Loucy (cell line): ENCODE data around the gene TMIGD1.

ENCODE experiments used
- H2AFZ ChIP-seq: fragments of 200-600 bp; sonication (generic); 2 replicates; pipeline ENCODE4 v1.6.0; 2016; ENCODE audit warnings: antibody characterized with exemption, mild to moderate bottlenecking, low read length, moderate library complexity
- H3F3A ChIP-seq: fragments of 200-600 bp; 2 replicates; pipeline ENCODE4 v1.6.0; 2016; ENCODE audit warnings: antibody characterized with exemption, low read depth, mild to moderate bottlenecking
- H3K27me3 ChIP-seq: fragments of 200-600 bp; sonication (generic); 2 replicates; pipeline ENCODE4 v1.6.1; 2014; ENCODE audit warnings: low read length, mild to moderate bottlenecking; ENCODE audit not compliant: insufficient read depth, poor library complexity, severe bottlenecking
- H3K36me3 ChIP-seq: fragments of 200-600 bp; sonication (generic); 2 replicates; pipeline ENCODE4 v1.6.1; 2016; ENCODE audit warnings: low read length; ENCODE audit not compliant: insufficient read depth
- H3K4me1 ChIP-seq: fragments of 200-600 bp; sonication (generic); 2 replicates; pipeline ENCODE4 v1.5.1; 2014; ENCODE audit warnings: low read length, mild to moderate bottlenecking; ENCODE audit not compliant: insufficient read depth, poor library complexity, severe bottlenecking
- H3K4me2 ChIP-seq: fragments of 200-600 bp; sonication (generic); 2 replicates; pipeline ENCODE4 v1.6.0; 2014; ENCODE audit warnings: antibody characterized with exemption, low read length, low read depth, mild to moderate bottlenecking; ENCODE audit not compliant: poor library complexity, severe bottlenecking
- H3K4me3 ChIP-seq: fragments of 200-600 bp; sonication (generic); 2 replicates; pipeline ENCODE4 v1.5.1; 2014; ENCODE audit warnings: low read length, mild to moderate bottlenecking, mixed read lengths; ENCODE audit not compliant: poor library complexity, severe bottlenecking
- H3K79me2 ChIP-seq: fragments of 200-600 bp; sonication (generic); 2 replicates; pipeline ENCODE4 v1.6.1; 2014; ENCODE audit warnings: low read length; ENCODE audit not compliant: insufficient read depth
- H3K9ac ChIP-seq: fragments of 200-600 bp; sonication (generic); 2 replicates; pipeline ENCODE4 v1.6.0; 2014; ENCODE audit warnings: mild to moderate bottlenecking, low read depth, low read length, moderate library complexity; ENCODE audit not compliant: poor library complexity, severe bottlenecking
- H3K9me2 ChIP-seq: fragments of 200-600 bp; sonication (generic); replicated peaks from 2 replicates; pipeline ENCODE4 v1.6.1; 2016; ENCODE audit warnings: low read depth, low read length, mixed read lengths
- H3K9me3 ChIP-seq: fragments of 200-600 bp; sonication (generic); 2 replicates; pipeline ENCODE4 v1.6.1; 2014; ENCODE audit warnings: mild to moderate bottlenecking, antibody characterized with exemption, low read length, low read depth; ENCODE audit not compliant: insufficient read depth
- H4K20me1 ChIP-seq: fragments of 200-600 bp; sonication (generic); 2 replicates; pipeline ENCODE4 v1.6.0; 2014; ENCODE audit warnings: antibody characterized with exemption, low read length, mild to moderate bottlenecking; ENCODE audit not compliant: insufficient read depth, poor library complexity, severe bottlenecking
- EZH2phosphoT487 ChIP-seq: fragments of 200-600 bp; IDR thresholded peaks from 2 replicates; pipeline ENCODE4 v1.6.1; 2018; ENCODE audit warnings: antibody characterized with exemption, mild to moderate bottlenecking, moderate library complexity, borderline replicate concordance
- TF ChIP-seq, protein P1 (sequence below): fragments of 200-600 bp; sonication (generic); conservative IDR thresholded peaks from 2 replicates; pipeline ENCODE4 v1.5.1; 2014; ENCODE audit warnings: mild to moderate bottlenecking, antibody characterized with exemption, low read length

Gene TMIGD1

DNA sequence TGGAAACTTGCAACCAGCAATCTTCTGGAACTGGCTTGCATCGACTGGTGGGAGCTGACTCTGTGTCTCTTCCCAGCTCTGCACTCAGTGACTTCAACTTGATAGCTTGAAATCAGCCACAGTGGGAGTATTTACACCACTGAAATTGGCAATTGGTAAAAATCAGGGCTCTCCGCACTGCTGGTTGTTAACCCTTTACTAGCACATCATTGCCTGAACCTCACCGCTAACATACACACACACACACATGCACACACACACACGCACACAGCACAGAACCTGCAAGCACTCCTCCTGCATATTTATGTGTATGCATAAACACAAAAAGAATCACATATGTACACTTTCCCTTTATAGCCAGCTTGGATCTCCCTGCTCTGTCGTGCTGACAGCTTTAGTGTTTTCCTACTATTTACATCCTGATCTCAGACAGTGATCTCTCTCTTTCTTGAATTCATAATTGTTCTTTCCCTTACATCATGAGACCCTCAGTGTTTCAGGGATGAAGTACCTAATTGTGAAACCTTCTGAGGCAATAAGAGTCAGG is 7.9 kb upstream of the TMIGD1 start:
- Histone ChIP-seq H3K9me2 (no peaks in the 10 kb centered on the region), H3K4me1 (no peaks in the 10 kb centered on the region), H3K4me2 (no peak overlapping the region), H3K79me2 (no peaks in the 10 kb centered on the region), H3K27me3 (no peaks in the 10 kb centered on the region), H3K36me3 (no peaks in the 10 kb centered on the region), H4K20me1 (no peaks in the 10 kb centered on the region), H3K4me3 (no peak overlapping the region), H3K9ac (no peak overlapping the region), H3F3A (no peaks in the 10 kb centered on the region), H3K9me3 (no peaks in the 10 kb centered on the region), H2AFZ (no peak overlapping the region)
- no peak for TF ChIP-seq EZH2phosphoT487
- TF ChIP-seq, protein P1, sequence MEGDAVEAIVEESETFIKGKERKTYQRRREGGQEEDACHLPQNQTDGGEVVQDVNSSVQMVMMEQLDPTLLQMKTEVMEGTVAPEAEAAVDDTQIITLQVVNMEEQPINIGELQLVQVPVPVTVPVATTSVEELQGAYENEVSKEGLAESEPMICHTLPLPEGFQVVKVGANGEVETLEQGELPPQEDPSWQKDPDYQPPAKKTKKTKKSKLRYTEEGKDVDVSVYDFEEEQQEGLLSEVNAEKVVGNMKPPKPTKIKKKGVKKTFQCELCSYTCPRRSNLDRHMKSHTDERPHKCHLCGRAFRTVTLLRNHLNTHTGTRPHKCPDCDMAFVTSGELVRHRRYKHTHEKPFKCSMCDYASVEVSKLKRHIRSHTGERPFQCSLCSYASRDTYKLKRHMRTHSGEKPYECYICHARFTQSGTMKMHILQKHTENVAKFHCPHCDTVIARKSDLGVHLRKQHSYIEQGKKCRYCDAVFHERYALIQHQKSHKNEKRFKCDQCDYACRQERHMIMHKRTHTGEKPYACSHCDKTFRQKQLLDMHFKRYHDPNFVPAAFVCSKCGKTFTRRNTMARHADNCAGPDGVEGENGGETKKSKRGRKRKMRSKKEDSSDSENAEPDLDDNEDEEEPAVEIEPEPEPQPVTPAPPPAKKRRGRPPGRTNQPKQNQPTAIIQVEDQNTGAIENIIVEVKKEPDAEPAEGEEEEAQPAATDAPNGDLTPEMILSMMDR, result no peak

DNA sequence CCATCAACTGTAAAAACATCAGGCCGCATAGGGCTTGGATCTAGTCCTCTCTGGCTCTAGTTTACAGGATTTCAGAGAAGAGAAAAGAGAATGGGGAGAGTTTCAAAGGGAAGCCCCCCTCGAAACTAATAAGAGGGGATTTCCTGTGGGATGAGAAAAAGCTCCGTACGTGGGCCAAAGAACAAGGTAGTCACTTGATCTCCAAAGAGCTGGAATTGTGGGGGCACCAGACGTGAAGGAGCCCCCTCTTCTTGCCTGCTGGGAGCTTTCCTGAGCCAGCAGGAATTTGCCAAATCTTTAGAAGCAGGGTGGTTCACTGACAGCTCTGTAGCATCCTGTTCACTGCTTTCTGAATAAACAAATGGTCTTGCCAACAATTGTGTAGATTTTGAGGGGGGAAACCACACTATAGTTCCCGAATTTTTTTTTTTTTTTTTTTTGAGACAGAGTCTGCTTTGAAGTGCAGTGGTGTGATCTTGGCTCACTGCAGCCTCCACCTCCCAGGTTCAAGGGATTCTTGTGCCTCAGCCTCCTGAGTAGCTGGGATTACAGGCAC is 7.0 kb upstream of the TMIGD1 start:
- TF ChIP-seq EZH2phosphoT487, result no peak
- TF ChIP-seq, protein P1, result no peak
- H3K9me2 ChIP-seq, result no peaks in the 10 kb centered on the region
- H3K27me3 ChIP-seq, result no peaks in the 10 kb centered on the region
- no peaks in the 10 kb centered on the region for H3F3A ChIP-seq
- no peaks in the 10 kb centered on the region for H4K20me1 ChIP-seq
- no peaks in the 10 kb centered on the region for H3K79me2 ChIP-seq
- peak overlapping the region; percentile 56; the same call in 1 of the 2 replicates for H2AFZ ChIP-seq
- H3K9ac ChIP-seq, result no peak overlapping the region
- no peaks in the 10 kb centered on the region for H3K4me1 ChIP-seq
- no peak overlapping the region for H3K4me2 ChIP-seq
- no peaks in the 10 kb centered on the region for H3K36me3 ChIP-seq
- H3K4me3 ChIP-seq, result no peak overlapping the region
- H3K9me3 ChIP-seq, result no peaks in the 10 kb centered on the region

DNA sequence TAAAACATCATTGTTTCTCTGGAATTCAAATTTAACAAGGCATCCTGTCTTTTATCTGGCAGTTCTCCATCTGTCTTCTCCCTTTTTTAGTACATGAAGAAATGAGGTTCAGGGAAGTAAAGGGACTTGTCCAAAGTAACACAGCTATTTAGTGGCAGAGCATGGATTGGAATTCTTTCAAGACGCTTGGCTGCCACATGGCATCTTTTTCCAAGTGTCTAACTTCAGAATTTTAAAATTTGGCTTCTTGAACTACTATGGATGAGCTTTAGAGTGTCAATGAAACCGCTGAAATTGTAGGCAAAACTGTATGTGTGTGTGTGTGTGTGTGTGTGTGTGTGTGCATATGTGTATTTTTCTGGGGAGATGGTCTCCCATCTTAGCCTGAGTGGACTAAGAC is 5.2 kb upstream of the TMIGD1 start:
- H3K9ac ChIP-seq, result no peak overlapping the region
- H2AFZ ChIP-seq, result no peak overlapping the region
- H3K79me2 ChIP-seq, result no peaks in the 10 kb centered on the region
- H3F3A ChIP-seq, result no peaks in the 10 kb centered on the region
- no peaks in the 10 kb centered on the region for H3K4me1 ChIP-seq
- H3K4me2 ChIP-seq, result no peak overlapping the region
- no peaks in the 10 kb centered on the region for H3K9me2 ChIP-seq
- H3K9me3 ChIP-seq, result no peaks in the 10 kb centered on the region
- H3K36me3 ChIP-seq, result no peaks in the 10 kb centered on the region
- H3K4me3 ChIP-seq, result no peak overlapping the region
- no peaks in the 10 kb centered on the region for H4K20me1 ChIP-seq
- TF ChIP-seq, protein P1, result no peak
- TF ChIP-seq EZH2phosphoT487, result no peak
- no peaks in the 10 kb centered on the region for H3K27me3 ChIP-seq
